Measurements from ENCODE around the gene TBCD. TPM values are rescaled to one million over a fixed set of nuclear protein-coding genes. Genes with fewer than 3 reads are reported as not detected.

Gene TBCD
- total and polyA plus RNA-seq, 9 of the 15 experiments (the other 6 are each of a cell fraction or from before 2014, with no cell fraction given), result 8.9 to 98.5 (median 28.0) TPM

DNA sequence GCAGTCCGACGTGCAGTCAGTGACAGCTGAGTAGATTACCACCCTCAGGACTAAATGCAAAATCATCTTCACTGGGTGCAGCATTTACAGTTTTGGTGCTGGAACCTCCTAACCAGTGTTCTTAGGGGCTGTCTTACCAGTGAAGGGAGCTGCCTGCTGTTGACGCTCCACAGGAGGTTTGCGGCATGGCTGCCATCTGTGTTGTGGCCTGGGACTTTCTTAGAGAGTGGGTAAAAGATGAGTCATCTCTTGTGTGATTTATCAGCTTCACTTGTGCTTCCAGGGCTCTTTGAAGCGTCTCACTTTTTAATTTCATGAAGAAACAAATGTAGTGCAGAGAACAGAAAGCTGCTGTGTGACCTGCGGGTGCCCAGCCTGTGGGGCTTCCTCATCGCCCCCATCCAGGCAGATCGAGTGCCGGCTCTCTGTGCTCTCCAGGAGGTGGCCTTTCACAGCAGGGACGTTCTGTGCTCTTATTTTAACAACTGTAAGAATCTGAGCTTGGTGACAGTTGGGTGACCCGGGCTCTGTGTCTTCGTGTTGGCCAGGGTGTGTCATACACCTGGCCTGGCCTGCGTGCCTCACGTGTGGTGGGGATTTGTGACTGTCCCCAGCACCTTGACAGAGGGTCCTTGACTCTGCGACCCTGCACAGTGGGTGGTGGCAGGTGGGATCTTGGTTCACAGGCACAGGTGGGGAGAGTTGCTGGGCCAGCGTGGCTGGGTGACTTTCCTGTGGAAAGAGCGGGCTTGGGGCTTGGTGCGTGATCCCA, 112.3 kb downstream of the TBCD start:
- Histone ChIP-seq H3K27me3 (ENCODE audit: control insufficient read depth in 2 of 2, insufficient read depth in 2 of 2, low read length in 2 of 2) (no peaks in the 10 kb centered on the region), H3K4me3 (no peak overlapping the region), H3K9me3 (replicated peaks; ENCODE audit: control insufficient read depth, insufficient read depth, low read depth, low read length) (no peaks in the 10 kb centered on the region), H3K79me2 (ENCODE audit: control insufficient read depth, insufficient read depth, low read length) (peaks cover 45% of the 10 kb centered on the region; the same call in 2 of the 3 replicates), H3K4me1 (replicated peaks in 1 of 2; ENCODE audit: control insufficient read depth in 2 of 2, insufficient read depth in 2 of 2, low read length in 2 of 2) (peaks cover 52 to 87% of the 10 kb centered on the region in 2 experiments), H3K36me3 (ENCODE audit: control insufficient read depth, insufficient read depth, low read length) (no peaks in the 10 kb centered on the region; the same call in 2 of the 3 replicates), H3K4me2 (ENCODE audit: insufficient read depth, low read length) (peak overlapping the region; percentile 38; the same call in 1 of the 2 replicates), H3K9ac (ENCODE audit: insufficient read depth in 1 of 2, low read depth in 2 of 2, low read length in 2 of 2) (peak overlapping the region; percentile 26 to 87), H4K20me1 (replicated peaks; ENCODE audit: control insufficient read depth, insufficient read depth, low read length) (no peaks in the 10 kb centered on the region), H3K9me1 (ENCODE audit: control insufficient read depth, insufficient read depth, low read length) (peaks cover 5% of the 10 kb centered on the region), H2AFZ (ENCODE audit: low read depth, low read length) (peak overlapping the region; percentile 51; the same call in 1 of the 2 replicates), H3K27ac (ENCODE audit: extremely low read depth, low read depth, low read length) (peak overlapping the region; percentile 71)
- ChIA-PET CTCF (ENCODE audit: low intra/inter-chr PET ratio) (interaction anchor here (1.0 kb wide), 1 partner anchor 12 kb away, joined by 3 read pairs; no protein-coding TSS in a partner anchor), POLR2A (interaction anchor here (1.1 to 2.7 kb wide), 3 partner anchors 12 to 31 kb away, joined by 3 to 12 read pairs (median 4); no protein-coding TSS in a partner anchor)
- intact Hi-C loops (cut with micrococcal nuclease), result no loop called here
- DNase-seq (ENCODE audit: extremely low read depth in 1 of 4, low spot score in 3 of 4) (peak; percentile 63 to 79 (median 71)), FAIRE-seq (peak; percentile 97), ATAC-seq (peak; percentile 70)
- in situ Hi-C loops (cut with MboI), result no loop called here
- no TSS peak for BruUV-seq (replicated peaks)
- 27% methylated on average over 18 of the region's 18 CpGs for WGBS (ENCODE audit: insufficient coverage, low coverage, missing lambda C conversion rate)
- TF ChIP-seq BDP1 (IDR thresholded peaks at IDR 0.05; ENCODE audit: insufficient read depth, insufficient read length), result no peak
- no peak for TF ChIP-seq NR1H2 (CRISPR knock-in tag; IDR thresholded peaks at IDR 0.05)
- TF ChIP-seq PHB2 (IDR thresholded peaks at IDR 0.05; ENCODE audit: low read depth), result no peak
- no peak for TF ChIP-seq MXI1 (IDR thresholded peaks at IDR 0.05; ENCODE audit: low read depth, low read length)
- TF ChIP-seq MEF2A (IDR thresholded peaks at IDR 0.05; ENCODE audit: control insufficient read depth, low read depth, low read length), result no peak
- TF ChIP-seq MYC (IDR thresholded peaks at IDR 0.05; ENCODE audit: low read depth, low read length), result 0 out of 2 replicates have a peak, but pooled peaks have one; percentile 38
- no peak for TF ChIP-seq MYC (CRISPR knock-in tag; IDR thresholded peaks at IDR 0.05; ENCODE audit: borderline replicate concordance, low read depth)
- TF ChIP-seq ZNF311 (CRISPR knock-in tag; IDR thresholded peaks at IDR 0.05), result no peak
- TF ChIP-seq TRIM24 (IDR thresholded peaks at IDR 0.05), result no peak
- TF ChIP-seq, protein P1, sequence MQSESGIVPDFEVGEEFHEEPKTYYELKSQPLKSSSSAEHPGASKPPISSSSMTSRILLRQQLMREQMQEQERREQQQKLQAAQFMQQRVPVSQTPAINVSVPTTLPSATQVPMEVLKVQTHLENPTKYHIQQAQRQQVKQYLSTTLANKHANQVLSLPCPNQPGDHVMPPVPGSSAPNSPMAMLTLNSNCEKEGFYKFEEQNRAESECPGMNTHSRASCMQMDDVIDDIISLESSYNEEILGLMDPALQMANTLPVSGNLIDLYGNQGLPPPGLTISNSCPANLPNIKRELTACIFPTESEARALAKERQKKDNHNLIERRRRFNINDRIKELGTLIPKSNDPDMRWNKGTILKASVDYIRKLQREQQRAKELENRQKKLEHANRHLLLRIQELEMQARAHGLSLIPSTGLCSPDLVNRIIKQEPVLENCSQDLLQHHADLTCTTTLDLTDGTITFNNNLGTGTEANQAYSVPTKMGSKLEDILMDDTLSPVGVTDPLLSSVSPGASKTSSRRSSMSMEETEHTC (IDR thresholded peaks at IDR 0.05), result no peak
- TF ChIP-seq PHF8 (IDR thresholded peaks at IDR 0.05; ENCODE audit: borderline replicate concordance, low read length), result peak; percentile 12; the same call in 1 of the 2 replicates
- TF ChIP-seq, protein P2, sequence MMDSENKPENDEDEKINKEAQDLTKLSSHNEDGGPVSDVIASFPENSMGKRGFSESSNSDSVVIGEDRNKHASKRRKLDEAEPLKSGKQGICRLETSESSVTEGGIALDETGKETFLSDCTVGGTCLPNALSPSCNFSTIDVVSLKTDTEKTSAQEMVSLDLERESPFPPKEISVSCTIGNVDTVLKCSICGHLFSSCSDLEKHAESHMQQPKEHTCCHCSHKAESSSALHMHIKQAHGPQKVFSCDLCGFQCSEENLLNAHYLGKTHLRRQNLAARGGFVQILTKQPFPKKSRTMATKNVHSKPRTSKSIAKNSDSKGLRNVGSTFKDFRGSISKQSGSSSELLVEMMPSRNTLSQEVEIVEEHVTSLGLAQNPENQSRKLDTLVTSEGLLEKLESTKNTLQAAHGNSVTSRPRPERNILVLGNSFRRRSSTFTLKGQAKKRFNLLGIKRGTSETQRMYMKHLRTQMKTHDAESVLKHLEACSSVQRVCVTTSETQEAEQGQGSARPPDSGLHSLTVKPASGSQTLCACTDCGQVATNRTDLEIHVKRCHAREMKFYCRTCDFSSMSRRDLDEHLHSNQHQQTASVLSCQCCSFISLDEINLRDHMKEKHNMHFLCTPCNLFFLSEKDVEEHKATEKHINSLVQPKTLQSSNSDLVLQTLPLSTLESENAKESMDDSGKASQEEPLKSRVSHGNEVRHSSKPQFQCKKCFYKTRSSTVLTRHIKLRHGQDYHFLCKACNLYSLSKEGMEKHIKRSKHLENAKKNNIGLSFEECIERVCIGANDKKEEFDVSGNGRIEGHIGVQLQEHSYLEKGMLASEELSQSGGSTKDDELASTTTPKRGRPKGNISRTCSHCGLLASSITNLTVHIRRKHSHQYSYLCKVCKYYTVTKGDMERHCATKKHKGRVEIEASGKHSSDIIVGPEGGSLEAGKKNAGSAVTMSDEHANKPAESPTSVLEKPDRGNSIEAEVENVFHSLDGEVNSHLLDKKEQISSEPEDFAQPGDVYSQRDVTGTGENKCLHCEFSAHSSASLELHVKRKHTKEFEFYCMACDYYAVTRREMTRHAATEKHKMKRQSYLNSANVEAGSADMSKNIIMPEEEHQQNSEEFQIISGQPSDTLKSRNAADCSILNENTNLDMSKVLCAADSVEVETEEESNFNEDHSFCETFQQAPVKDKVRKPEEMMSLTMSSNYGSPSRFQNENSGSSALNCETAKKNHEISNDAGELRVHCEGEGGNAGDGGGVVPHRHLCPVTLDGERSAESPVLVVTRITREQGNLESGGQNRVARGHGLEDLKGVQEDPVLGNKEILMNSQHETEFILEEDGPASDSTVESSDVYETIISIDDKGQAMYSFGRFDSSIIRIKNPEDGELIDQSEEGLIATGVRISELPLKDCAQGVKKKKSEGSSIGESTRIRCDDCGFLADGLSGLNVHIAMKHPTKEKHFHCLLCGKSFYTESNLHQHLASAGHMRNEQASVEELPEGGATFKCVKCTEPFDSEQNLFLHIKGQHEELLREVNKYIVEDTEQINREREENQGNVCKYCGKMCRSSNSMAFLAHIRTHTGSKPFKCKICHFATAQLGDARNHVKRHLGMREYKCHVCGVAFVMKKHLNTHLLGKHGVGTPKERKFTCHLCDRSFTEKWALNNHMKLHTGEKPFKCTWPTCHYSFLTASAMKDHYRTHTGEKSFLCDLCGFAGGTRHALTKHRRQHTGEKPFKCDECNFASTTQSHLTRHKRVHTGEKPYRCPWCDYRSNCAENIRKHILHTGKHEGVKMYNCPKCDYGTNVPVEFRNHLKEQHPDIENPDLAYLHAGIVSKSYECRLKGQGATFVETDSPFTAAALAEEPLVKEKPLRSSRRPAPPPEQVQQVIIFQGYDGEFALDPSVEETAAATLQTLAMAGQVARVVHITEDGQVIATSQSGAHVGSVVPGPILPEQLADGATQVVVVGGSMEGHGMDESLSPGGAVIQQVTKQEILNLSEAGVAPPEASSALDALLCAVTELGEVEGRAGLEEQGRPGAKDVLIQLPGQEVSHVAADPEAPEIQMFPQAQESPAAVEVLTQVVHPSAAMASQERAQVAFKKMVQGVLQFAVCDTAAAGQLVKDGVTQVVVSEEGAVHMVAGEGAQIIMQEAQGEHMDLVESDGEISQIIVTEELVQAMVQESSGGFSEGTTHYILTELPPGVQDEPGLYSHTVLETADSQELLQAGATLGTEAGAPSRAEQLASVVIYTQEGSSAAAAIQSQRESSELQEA (IDR thresholded peaks at IDR 0.05; ENCODE audit: low read depth), result no peak
